HG03280 (cell line): ENCODE data around the gene PTPRN2.

ENCODE experiments used
- ATAC-seq: cut with Tn5 transposase; IDR thresholded peaks from one replicate; pipeline ENCODE4 v1.9.1; 2021; ENCODE audit warnings: mild to moderate bottlenecking, moderate library complexity; ENCODE audit not compliant: unreplicated experiment

PTPRN2 gene

DNA sequence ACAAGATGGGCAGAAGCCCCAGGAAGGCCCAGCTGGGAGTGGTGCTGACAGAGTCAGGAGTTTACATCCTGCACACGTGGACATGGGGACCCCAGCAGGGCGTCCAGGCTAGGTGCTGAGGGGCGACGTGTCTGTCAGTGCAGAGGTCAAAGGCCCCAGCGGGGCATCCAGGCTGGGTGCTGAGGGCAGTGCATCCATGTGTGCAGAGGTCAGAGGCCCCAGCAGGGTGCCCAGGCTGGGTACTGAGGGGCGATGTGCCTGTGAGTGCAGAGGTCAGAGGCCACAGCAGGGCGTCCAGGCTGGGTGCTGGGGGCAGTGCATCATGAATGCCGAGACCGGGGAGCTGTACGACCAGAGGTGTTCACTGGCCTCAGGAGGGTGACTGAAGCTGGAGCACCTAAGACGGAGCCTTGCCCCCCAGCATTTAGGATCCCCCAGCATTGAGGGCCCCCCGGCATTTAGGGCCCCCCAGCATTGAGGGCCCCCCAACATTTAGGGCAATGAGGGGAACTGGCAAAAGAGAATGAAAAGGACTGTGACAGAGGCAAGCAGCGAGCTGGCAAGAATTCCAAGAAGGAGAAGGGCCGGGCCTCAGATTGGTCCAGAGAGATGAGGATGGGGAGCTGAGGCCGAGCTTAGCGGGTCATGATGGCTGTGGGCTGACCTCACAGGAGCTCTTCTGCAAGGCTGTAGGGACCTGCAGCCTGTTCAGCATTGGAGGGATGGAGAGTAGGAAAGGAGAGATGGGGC lies 474.9 kb downstream of the PTPRN2 start:
- no peak for ATAC-seq

DNA sequence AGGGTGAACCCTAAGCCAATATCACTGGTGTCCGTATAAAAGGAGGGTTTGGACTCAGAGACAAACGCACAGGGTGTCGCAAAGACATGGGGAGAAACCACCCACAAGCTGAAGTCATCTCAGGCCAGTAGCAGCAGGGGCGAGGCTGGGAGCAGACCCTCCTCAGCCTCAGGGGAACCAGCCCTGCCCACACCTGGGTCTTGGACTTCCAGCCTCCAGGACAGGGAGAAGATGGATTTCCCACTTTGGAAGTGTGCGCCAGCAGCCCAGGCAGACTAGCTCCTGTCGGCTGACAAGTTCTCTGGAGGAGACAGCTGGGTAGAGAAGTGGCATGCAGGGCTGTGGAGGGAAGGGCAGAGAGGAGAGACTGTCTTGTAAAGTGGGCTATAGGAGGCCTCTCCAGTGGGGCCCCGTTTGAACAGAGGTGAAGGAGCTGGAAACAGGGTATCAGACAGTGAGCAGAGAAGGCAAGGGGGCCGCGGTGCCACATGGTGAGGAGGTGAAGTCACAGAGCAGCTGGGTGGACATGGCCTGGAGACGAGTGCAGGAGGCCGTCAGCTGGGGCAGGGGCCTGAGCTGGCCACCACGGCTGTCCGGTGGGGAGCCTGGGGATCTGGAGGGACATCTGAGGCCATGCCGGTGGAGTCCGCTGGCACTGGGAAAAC lies 475.6 kb downstream of the PTPRN2 start:
- ATAC-seq, result no peak

DNA sequence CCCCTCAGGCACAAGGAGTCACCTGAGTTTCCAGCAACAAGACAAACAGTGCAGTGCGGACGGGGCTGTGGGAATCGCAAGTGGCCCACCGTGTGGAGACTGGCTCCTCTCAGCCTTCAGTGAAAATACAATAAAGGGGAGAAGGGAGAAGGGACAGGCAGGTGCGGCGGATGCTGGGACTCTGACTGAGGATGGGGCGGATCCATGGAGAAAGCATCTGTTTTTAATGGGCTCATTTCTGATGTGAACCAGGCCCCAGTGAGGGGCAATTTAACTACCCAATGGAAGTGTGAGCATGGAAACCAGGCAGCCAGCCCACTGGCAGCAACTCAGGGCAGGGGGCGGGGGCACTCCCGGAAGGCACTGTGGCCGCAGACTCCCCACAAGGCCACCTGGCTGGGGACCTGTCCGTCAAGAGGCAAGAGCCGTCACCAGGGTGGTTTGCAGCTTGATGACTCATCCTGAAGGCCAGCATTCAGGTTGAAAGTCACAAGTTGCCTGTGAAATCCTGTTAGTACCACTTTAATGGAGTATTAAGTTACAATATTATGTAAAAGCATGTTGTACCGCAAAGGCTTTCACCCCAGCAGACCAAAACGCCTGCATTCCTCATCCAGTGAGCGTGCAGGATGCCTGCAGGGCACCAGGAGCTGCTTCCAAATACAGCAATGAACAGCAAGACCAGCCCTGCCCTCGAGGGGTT lies 476.4 kb downstream of the PTPRN2 start:
- no peak for ATAC-seq

DNA sequence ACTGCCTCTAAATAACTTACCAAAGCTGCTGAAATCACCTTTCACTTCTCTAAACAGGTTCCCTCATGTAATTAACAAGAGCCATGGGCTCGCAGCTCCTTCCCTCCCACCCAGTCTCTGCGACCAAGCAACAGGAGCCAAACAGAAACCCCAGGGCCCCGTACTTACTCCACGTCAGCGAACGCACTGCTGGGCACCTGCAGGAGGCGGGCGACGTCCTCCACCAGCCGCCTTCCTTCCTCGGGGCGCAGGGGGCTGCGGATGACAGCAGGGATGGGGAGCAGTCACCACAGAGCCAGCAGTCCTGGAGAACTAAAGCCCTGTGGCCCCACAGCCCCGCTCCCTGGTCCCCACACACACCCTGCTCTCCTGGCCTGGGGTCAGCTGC lies 477.0 kb downstream of the PTPRN2 start:
- no peak for ATAC-seq

DNA sequence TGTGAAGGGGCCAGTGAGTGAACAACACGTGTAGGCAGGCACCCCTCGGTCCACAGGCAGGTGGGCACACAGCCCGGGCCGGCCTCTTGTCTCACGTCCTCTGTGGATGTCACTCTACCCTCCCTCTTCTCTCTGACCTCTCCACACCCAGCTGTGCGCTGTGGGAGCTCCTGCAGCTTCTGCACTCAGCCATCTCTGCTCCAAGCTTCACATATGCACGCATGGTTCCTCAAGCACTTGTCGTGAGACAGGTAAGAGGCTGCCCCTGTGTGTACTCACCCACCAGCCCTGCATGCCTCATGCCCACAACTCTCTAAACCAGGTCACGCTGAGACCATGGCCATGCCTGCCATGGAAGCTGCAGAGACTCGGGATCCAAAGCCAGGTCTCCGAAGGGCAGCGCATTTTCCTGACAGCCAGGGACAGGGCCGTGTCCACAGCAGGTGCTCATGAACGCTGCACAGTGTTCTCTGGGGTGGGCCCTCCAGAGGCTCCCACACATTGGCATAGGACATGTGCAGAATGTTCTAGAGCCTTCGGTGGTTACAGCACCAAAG lies 477.5 kb downstream of the PTPRN2 start:
- no peak for ATAC-seq

DNA sequence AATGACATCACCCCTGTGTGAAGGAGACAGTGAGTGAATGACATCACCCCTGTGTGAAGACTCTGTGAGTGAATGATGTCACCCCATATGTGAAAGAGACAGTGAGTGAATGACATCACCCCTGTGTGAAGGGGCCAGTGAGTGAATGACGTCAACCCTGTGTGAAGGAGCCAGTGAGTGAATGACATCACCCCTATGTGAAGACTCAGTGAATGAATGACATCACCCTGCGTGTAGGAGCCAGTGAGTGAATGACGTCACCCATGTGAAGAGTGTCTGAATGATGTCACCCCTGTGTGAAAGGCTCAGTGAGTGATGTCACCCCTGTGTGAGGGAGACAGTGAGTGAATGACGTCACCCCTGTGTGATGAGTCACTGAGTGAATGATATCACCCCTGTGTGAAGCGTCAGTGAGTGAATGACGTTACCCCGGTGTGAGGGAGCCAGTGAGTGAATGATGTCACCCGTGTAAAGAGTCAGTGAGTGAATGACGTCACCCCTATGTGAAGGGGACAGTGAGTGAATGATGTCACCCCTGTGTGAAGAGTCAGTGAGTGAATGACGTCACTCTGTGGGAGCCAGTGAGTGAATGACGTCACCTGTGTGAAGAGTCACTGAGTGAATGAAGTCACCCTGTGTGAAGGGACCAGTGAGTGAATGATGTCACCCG lies 478.1 kb downstream of the PTPRN2 start:
- ATAC-seq, result no peak

DNA sequence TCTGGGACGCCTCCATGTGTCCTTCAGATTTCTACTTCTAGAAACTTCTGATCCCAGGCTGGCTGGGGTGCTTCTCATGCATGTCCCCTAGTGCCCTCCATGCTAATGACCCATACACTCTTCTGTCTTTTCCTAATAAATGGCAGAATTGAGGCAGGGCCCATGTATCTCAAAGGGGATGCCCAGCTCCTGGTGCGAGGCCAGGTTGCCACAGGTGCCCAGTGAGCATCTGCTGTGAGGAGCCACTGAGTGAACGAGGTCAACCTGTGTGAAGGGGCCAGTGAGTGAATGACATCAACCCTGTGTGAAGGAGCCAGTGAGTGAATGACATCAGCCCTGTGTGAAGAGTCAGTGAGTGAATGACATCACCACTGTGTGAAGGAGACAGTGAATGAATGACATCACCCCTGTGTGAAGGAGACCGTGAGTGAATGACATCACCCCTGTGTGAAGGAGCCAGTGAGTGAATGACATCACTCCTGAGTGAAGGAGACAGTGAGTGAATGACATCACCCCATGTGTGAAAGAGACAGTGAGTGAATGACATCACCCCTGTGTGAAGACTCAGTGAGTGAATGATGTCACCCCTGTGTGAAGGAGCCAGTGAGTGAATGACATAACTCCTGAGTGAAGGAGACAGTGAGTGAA lies 478.9 kb downstream of the PTPRN2 start:
- no peak for ATAC-seq

DNA sequence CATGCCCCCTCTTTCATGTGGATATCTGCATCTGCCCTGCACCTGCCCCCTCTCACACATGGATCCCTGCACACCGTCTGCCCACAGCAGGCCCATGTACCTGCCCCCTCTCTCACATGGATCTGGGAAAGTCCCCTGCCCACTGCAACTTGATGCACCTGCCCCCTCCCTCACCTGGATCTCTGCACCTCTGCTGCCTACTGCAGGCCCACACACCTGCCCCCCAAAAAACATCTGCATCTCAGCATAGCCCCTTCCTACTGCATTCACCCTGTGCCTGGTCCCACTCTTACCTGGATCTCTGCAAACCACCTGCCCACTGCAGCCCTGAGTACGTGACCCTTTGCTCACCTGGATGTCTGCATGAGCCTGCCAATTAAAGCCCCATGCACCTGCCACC lies 479.8 kb downstream of the PTPRN2 start:
- no peak for ATAC-seq

DNA sequence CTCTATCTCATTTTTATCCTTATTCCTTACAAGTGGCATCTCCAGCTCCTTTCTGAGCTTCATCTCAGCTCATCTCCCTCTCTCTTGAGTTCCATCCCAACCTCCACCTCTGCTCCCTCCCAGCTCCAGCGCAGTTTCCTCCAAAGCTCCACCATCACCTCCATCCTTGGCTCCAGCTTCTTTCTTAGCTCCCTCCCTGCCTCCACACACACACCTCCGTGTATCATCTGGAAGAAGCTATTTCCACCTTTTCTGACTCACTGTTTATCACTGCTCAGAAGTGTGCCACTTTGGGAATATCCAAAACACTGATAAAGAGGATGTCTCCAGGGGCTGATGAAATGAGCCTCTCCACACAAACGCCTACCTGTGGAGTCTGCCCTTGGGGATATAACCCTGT lies 481.4 kb downstream of the PTPRN2 start:
- no peak for ATAC-seq

DNA sequence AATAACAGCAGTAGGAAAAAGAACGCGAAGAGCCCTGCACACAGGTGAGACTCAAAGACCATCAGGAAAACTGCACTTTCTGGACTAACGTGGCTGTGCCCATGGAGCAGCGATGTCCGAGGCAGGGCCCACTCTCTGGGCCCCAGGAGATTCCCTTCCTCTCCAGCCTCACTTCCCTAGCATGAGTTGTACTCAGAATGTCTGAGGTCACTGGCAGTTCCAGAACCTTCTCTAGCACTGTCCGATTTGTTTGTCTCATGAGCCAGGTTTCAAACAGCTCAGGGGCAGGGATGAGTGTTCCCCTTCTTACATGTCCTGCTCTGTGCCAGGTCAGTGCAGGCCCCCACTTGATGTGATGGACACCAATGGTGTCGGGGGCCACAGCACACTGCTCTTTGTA lies 484.2 kb downstream of the PTPRN2 start:
- no peak for ATAC-seq

DNA sequence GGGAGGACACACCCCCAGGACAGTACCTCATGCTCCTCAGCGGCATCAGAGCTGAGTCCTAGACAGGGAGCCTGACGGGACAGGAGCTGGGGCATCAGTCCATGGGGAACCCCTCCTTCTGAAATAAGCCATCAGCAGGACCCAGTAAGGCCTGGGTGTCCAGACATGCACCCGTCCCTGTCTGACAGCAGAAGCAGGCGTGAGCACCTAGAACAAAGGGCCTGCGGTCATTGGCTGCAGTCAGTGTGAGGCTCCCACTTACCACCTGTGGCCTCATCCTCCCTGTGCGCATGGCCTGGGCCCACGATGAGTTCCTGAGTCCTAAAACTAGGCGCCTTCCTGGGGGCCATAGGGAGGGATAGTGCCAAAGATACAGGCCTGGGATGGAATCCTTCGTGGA lies 484.7 kb downstream of the PTPRN2 start:
- no peak for ATAC-seq

DNA sequence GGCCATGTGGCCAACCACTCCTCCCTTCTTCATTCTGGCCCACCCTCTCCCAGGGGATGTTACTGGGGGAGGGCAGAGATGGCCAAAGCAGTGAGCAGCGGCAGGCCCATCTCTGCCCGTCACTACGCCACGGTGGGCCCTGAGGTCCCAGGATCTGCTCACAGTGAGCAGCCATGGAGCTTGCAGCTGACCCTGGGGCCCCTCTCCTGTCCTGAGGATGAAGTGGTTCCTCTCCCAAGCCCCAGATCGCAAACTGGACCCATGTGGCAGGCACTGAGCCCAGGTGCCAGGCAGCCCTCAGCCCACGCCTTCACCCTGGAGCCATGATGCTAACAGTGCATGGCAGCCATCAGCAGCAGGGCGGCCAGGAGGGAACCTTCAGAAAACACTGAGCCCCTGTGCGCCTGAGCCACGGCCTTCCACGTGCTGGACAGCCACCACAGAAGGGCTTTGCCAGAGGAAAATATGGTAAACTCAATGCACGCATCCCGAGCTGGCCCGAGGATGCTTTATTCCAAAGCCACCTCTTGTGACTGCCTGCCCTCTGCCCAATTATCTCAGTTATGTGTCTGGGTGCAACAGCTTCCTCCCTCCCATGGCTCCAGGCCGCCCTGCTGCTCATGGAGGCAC lies 485.7 kb downstream of the PTPRN2 start:
- no peak for ATAC-seq

DNA sequence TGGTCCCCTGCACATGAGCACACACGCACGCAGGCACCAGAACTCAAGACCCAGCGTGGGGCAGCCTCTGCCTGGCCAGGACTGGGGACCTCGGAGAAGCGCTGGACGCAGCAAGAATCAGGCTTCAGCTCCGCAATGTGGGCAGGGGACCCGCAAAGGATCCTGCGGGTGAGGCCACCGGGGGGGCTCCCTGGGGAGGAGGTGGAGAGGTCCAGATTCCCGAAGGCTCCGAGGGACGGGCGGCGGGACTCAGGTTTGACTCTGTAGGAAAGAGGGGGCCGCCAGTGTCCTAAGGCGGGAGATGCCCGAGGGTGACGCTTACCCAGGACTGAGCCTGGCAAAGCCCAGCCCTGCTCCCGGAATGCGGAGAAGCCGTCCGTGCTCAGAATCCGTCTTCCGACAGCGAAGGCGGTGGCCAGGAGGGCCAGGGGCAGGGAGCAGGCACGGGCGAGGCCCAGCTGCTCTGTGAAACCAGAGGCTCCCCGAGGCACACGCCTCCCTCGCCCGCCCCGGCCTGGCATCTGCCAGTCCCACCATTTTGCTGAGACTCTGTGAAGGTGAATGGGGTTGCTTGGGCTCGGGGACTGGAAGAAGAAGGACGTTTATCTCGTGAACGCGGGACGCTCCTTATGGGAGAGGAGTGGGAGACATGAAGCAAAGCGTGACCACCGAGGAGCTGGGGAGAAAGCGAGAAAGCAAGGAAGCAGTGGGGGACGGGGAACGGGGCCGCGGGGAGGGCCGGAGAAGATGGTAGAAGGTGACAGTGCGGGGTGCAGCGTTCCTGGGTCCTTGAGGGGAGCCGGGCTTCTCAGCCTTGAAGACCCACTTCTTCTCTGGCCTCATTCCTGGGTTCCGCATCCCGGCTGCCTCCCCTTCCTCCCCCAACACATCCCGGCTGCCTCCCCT lies 489.2 kb downstream of the PTPRN2 start:
- ATAC-seq, result no peak

DNA sequence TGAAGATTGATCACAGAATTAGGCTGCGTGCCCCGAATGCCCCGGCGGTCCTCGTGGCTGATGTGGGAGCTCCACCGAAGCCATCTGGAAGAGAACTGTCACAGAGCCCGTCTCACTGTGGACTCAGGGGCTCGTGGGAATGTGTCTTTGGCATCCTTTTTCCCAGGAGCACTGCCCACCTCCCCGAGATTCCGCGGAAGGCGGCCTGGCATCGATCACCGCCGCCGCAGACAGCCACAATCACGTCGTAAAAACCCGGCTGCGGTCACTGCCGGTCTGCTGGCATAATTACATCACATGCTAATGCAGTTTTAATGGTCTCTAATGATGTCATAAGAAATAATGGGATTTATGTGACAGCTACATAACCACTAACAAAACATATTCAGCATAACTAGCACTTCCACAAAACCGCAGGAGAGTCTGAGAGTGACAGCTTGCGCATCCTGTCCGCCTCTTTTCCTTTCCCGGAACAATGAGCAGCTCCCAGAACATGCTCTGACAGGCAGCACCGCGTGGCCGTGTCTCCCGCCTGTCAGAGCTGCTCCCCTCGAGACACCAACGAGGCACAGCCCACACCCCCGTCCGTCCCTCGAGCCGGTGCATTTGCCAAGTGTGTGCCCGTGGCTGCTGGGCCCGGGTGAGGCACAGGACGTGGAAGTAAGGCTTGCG lies 490.0 kb downstream of the PTPRN2 start:
- no peak for ATAC-seq

DNA sequence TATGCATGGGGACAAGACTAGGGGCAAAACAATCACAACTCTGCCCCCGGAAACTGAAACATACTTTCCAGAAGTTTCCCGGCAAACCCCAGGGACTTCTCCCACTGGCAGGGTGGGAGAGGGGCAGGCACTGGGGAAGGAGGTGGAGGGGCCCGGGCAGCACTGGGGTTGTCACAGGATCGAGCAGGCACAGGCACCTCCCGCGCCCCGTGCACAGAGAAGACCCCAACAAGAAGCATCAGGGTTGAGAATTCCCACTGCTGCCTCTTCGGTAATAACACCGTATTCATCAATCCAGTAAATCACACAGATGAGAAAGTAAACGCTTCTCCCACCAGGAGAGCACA lies 490.5 kb downstream of the PTPRN2 start:
- no peak for ATAC-seq

DNA sequence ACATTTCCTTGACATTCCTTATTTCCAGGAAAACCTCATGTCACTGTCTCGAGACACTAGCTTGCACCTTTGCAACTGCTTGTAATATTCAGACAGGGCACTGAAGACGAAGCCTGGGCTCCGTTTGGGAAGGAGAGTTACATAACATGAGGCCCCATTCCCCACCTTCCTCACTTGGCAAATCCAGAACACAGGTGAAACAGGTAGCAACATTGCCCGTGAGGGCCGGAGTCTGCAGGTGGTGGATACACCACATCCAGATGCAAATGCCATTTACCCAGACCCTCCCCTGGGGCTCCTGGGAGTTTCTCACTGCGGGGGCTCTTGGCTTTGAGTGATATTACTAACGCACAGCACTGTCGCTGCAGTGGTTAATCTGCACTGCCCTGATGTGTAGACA lies 491.0 kb downstream of the PTPRN2 start:
- no peak for ATAC-seq

DNA sequence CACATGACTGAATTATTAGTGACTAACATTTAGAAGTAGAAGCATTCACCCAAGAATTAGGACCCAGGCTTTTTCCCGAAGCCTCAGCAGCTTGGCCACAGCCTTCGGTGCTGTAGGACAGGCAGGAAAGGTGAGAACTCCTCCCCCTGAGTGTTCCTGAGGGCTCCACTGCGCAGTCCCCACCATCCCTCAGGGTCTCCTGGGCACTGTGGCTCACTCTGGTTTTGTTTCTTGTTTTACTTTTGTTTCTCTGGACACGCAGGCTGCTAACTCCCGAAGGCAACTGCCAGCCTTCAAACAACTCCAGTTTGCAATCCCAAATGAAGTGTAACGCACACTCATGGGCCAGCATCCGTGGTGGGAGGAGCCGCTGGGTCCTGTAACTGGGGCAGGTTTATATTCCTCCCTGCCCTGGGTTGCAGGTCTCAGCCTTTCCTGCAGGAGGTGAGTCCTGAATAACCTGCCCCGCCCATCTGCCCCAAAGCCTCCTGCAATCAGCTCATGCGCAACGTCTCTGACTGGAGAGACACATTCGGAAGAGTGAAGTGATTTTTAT lies 492.9 kb downstream of the PTPRN2 start:
- ATAC-seq, result no peak

DNA sequence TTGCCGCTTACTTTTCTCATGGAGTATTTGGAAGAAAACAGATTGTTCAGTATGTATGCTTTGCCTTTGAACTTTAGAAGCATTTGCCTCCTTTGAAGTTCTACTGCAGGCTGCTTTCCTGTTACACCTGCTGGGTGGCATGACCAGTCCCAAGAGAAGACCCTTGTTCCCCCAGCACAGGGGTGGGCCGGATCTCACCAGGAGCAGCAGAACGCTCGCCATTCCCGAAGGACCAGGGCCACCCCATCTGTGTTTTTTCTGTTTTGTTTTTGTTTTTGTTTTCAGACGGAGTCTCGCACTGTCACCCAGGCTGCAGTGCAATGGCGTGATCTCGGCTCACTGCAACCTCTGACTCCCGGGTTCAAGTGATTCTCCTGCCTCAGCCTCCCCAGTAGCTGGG lies 493.6 kb downstream of the PTPRN2 start:
- ATAC-seq, result no peak
